ENCODE results near the gene CD2. TPM values are rescaled to one million over a fixed set of nuclear protein-coding genes. Genes with fewer than 3 reads are reported as not detected.

CD2 gene
- total RNA-seq, 1 donor from 2014 or later: not detected

DNA sequence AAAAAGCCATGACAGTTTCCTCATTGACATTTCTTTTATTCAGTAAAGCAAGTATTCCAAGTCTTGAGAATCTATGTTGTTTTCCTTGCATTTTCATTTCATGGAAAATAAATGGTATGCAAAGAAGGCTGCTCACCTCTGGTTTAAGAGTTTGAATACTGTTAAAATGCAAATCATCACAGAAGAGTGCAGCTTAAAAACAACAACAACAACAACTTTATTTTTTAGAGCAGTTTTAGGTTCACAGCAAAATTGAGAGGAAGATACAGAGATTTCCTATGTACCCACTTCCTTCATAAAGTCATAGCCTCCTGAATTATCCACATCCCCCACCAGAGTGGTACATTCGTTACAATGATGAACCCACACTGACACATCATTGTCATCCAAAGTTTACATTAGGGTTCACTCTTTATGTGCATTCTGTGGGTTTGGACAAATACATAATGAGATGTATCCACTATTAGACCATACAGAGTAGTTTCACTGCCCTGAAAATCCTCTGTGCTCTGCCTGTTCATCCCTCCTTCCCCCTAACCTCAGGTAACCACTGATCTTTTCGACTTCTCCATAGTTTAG is 39.2 kb downstream of the CD2 start:
- no peaks in the 10 kb centered on the region for H3K36me3 ChIP-seq (ENCODE audit: control insufficient read depth, insufficient read depth, low read length)
- H3K27me3 ChIP-seq (ENCODE audit: control insufficient read depth, insufficient read depth, low read length): no peaks in the 10 kb centered on the region
- DNase-seq (ENCODE audit: low read depth): no peak
- no peak overlapping the region for H3K4me3 ChIP-seq (ENCODE audit: low read depth, low read length)
- TF ChIP-seq CTCF (IDR thresholded peaks at IDR 0.05; ENCODE audit: insufficient read depth, low read length, poor library complexity, severe bottlenecking): no peak

- no peak for TF ChIP-seq CTCF (IDR thresholded peaks at IDR 0.05; ENCODE audit: insufficient read depth, low read length, poor library complexity, severe bottlenecking)
These were observed 40.1 kb downstream of the CD2 start for GRCh38 chr1:116794371-116794770.

GRCh38 chr1:116794804-116795481 is 40.7 kb downstream of the CD2 start:
- no peaks in the 10 kb centered on the region for H3K27me3 ChIP-seq (ENCODE audit: control insufficient read depth, insufficient read depth, low read length)
- no peak overlapping the region for H3K4me3 ChIP-seq (ENCODE audit: low read depth, low read length)
- no peak for DNase-seq (ENCODE audit: low read depth)
- no peaks in the 10 kb centered on the region for H3K36me3 ChIP-seq (ENCODE audit: control insufficient read depth, insufficient read depth, low read length)
- no peak for TF ChIP-seq CTCF (IDR thresholded peaks at IDR 0.05; ENCODE audit: insufficient read depth, low read length, poor library complexity, severe bottlenecking)

More at GRCh38 chr1:116794371-116794770, 40.1 kb downstream of the CD2 start:
- no peak for DNase-seq (ENCODE audit: low read depth)
- Histone ChIP-seq H3K4me3 (ENCODE audit: low read depth, low read length) (no peak overlapping the region), H3K36me3 (ENCODE audit: control insufficient read depth, insufficient read depth, low read length) (no peaks in the 10 kb centered on the region), H3K27me3 (ENCODE audit: control insufficient read depth, insufficient read depth, low read length) (no peaks in the 10 kb centered on the region)

DNA sequence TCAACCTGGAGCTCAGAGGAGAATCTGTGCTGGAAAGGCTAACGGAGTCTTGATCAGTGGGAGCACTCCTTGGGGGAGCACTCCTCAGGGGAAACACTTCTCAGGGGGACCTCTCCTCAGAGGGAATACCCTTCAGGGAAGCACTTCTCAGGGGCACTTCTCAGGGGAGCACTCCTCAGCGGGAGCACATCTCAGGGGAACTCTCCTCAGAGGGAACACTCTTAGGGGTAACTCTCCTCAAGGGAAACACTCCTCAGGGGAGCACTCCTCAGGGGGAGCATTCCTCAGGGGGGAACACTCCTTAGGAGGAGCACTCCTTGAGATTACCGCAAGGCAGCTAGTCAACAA is 41.2 kb downstream of the CD2 start:
- Histone ChIP-seq H3K4me3 (ENCODE audit: low read depth, low read length) (no peak overlapping the region), H3K27me3 (ENCODE audit: control insufficient read depth, insufficient read depth, low read length) (no peaks in the 10 kb centered on the region), H3K36me3 (ENCODE audit: control insufficient read depth, insufficient read depth, low read length) (no peaks in the 10 kb centered on the region)
- TF ChIP-seq CTCF (IDR thresholded peaks at IDR 0.05; ENCODE audit: insufficient read depth, low read length, poor library complexity, severe bottlenecking): no peak
- DNase-seq (ENCODE audit: low read depth): no peak

GRCh38 chr1:116804736-116805135 is 50.5 kb downstream of the CD2 start:
- Histone ChIP-seq H3K27me3 (ENCODE audit: control insufficient read depth, insufficient read depth, low read length) (no peaks in the 10 kb centered on the region), H3K36me3 (ENCODE audit: control insufficient read depth, insufficient read depth, low read length) (no peaks in the 10 kb centered on the region), H3K4me3 (ENCODE audit: low read depth, low read length) (no peak overlapping the region)
- no peak for TF ChIP-seq CTCF (IDR thresholded peaks at IDR 0.05; ENCODE audit: insufficient read depth, low read length, poor library complexity, severe bottlenecking)
- DNase-seq (ENCODE audit: low read depth): no peak

- no peaks in the 10 kb centered on the region for H3K27me3 ChIP-seq (ENCODE audit: control insufficient read depth, insufficient read depth, low read length)
- DNase-seq (ENCODE audit: low read depth): no peak
- no peaks in the 10 kb centered on the region for H3K36me3 ChIP-seq (ENCODE audit: control insufficient read depth, insufficient read depth, low read length)
- H3K4me3 ChIP-seq (ENCODE audit: low read depth, low read length): no peak overlapping the region
- no peak for TF ChIP-seq CTCF (IDR thresholded peaks at IDR 0.05; ENCODE audit: insufficient read depth, low read length, poor library complexity, severe bottlenecking)
These were observed 51.2 kb downstream of the CD2 start for GRCh38 chr1:116805398-116805797.
